Activated CD4-positive, alpha-beta T cell treated with anti-CD3 and anti-CD28 coated beads, Interleukin-2, amount 10 ng/mL, durations not matched to agents 7 days and 5 days (primary cell): ENCODE measurements around the gene OR2A7. TPM values are rescaled to one million over a fixed set of nuclear protein-coding genes. Genes with fewer than 3 reads are reported as not detected.
"Not testable (repeated sequence)": the region's sequence is repeated elsewhere in the genome, so short reads cannot be mapped to it uniquely, and the experiment has no call there.

Source experiments
- CTCF ChIA-PET: fragments of 350-600 bp; sonication (Branson Sonifier 250); formaldehyde crosslinking; loops from one replicate; lab custom pipeline; 2021; ENCODE audit warnings: antibody characterized with exemption; lab: Charles Lee
- POLR2A ChIA-PET: fragments of 350-600 bp; sonication (Branson Sonifier 250); formaldehyde crosslinking; loops from one replicate; lab custom pipeline; 2021; ENCODE audit warnings: antibody characterized with exemption; lab: Charles Lee
- DNase-seq: peaks from one replicate; pipeline ENCODE4 v3.0.0-alpha.2; 2020
- H3K27ac Mint-ChIP-seq: one replicate; pipeline ENCODE4 v1.8.0; 2021; ENCODE audit warnings: mild to moderate bottlenecking, moderate library complexity, mixed read lengths
- H3K27me3 Mint-ChIP-seq: one replicate; pipeline ENCODE4 v1.8.0; 2021; ENCODE audit warnings: mixed read lengths
- H3K36me3 Mint-ChIP-seq: one replicate; pipeline ENCODE4 v1.8.0; 2021; ENCODE audit warnings: low read depth, mixed read lengths
- H3K4me1 Mint-ChIP-seq: one replicate; pipeline ENCODE4 v1.8.0; 2021; ENCODE audit warnings: mixed read lengths
- H3K4me3 Mint-ChIP-seq: one replicate; pipeline ENCODE4 v1.8.0; 2021; ENCODE audit warnings: mild to moderate bottlenecking, moderate library complexity, mixed read lengths
- H3K9me3 Mint-ChIP-seq: one replicate; pipeline ENCODE4 v1.8.0; 2021; ENCODE audit warnings: mixed read lengths
- total RNA-seq, 2 experiments: library from RNA; stranded (reverse); gene quantifications; one replicate each; pipeline ENCODE4 v1.2.3, GENCODE V29; 2021

The OR2A7 gene
- total RNA-seq, 2 experiments from 2014 or later = 3.5 to 4.8 TPM

GRCh38 chr7:144282490-144282889, 17.9 kb upstream of the OR2A7 start:
- H3K27me3 Mint-ChIP-seq, H3K36me3 Mint-ChIP-seq, DNase-seq, H3K9me3 Mint-ChIP-seq, H3K4me1 Mint-ChIP-seq, H3K4me3 Mint-ChIP-seq, CTCF ChIA-PET, H3K27ac Mint-ChIP-seq, POLR2A ChIA-PET: not testable (repeated sequence)

- H3K9me3 Mint-ChIP-seq, DNase-seq, H3K4me1 Mint-ChIP-seq, H3K4me3 Mint-ChIP-seq, H3K27me3 Mint-ChIP-seq, H3K36me3 Mint-ChIP-seq, H3K27ac Mint-ChIP-seq, CTCF ChIA-PET, POLR2A ChIA-PET: not testable (repeated sequence)
These were observed 17.4 kb upstream of the OR2A7 start for GRCh38 chr7:144281981-144282380.

- H3K27ac Mint-ChIP-seq, H3K4me3 Mint-ChIP-seq, CTCF ChIA-PET, H3K9me3 Mint-ChIP-seq, DNase-seq, H3K36me3 Mint-ChIP-seq, H3K27me3 Mint-ChIP-seq, H3K4me1 Mint-ChIP-seq, POLR2A ChIA-PET: not testable (repeated sequence)
These were observed 15.4 kb upstream of the OR2A7 start for GRCh38 chr7:144280010-144280409.

GRCh38 chr7:144275281-144275680, 10.7 kb upstream of the OR2A7 start:
- H3K9me3 Mint-ChIP-seq, H3K27me3 Mint-ChIP-seq: not testable (repeated sequence)

GRCh38 chr7:144269188-144269587, 4.6 kb upstream of the OR2A7 start, which contains the start of gene CTAGE8:
Gene CTAGE8, minus strand, starts transcription at chr7:144269288. Its CDS starts 38 bp downstream, at chr7:144269250.
- H3K36me3 Mint-ChIP-seq, H3K4me3 Mint-ChIP-seq, H3K4me1 Mint-ChIP-seq, H3K27ac Mint-ChIP-seq, DNase-seq, CTCF ChIA-PET, H3K27me3 Mint-ChIP-seq, POLR2A ChIA-PET, H3K9me3 Mint-ChIP-seq: not testable (repeated sequence)

More at GRCh38 chr7:144275281-144275680, 10.7 kb upstream of the OR2A7 start:
- POLR2A ChIA-PET, H3K27ac Mint-ChIP-seq, H3K36me3 Mint-ChIP-seq, DNase-seq, H3K4me3 Mint-ChIP-seq, CTCF ChIA-PET, H3K4me1 Mint-ChIP-seq: not testable (repeated sequence)

GRCh38 chr7:144262128-144262527, 2.5 kb downstream of the OR2A7 start:
- H3K4me1 Mint-ChIP-seq, H3K27me3 Mint-ChIP-seq, H3K9me3 Mint-ChIP-seq, H3K36me3 Mint-ChIP-seq, DNase-seq, H3K27ac Mint-ChIP-seq, CTCF ChIA-PET, H3K4me3 Mint-ChIP-seq, POLR2A ChIA-PET: not testable (repeated sequence)

GRCh38 chr7:144259067-144259466, 5.5 kb downstream of the OR2A7 start:
- H3K27ac Mint-ChIP-seq, DNase-seq, H3K27me3 Mint-ChIP-seq, H3K4me1 Mint-ChIP-seq, POLR2A ChIA-PET, CTCF ChIA-PET, H3K4me3 Mint-ChIP-seq, H3K9me3 Mint-ChIP-seq, H3K36me3 Mint-ChIP-seq: not testable (repeated sequence)

- H3K4me3 Mint-ChIP-seq = no peak overlapping the region
- CTCF ChIA-PET = no interaction called here
- H3K36me3 Mint-ChIP-seq = no peaks in the 10 kb centered on the region
- H3K27me3 Mint-ChIP-seq = no peaks in the 10 kb centered on the region
- no peak overlapping the region for H3K27ac Mint-ChIP-seq
- DNase-seq = no peak
- POLR2A ChIA-PET = interaction anchor here (0.6 kb wide), 1 partner anchor 82 kb away, joined by 3 read pairs; no protein-coding TSS in a partner anchor
- no peaks in the 10 kb centered on the region for H3K4me1 Mint-ChIP-seq
- no peaks in the 10 kb centered on the region for H3K9me3 Mint-ChIP-seq
These were observed 8.5 kb downstream of the OR2A7 start for GRCh38 chr7:144256112-144256511.

- Mint-ChIP-seq H3K36me3 (no peaks in the 10 kb centered on the region), H3K27ac (no peak overlapping the region), H3K9me3 (no peaks in the 10 kb centered on the region), H3K27me3 (no peaks in the 10 kb centered on the region), H3K4me1 (no peaks in the 10 kb centered on the region), H3K4me3 (no peak overlapping the region)
- no peak for DNase-seq
- POLR2A ChIA-PET = no interaction called here
- CTCF ChIA-PET = no interaction called here
These were observed 9.1 kb downstream of the OR2A7 start for GRCh38 chr7:144255471-144255897.

GRCh38 chr7:144252307-144252706, 12.3 kb downstream of the OR2A7 start:
- DNase-seq, H3K4me3 Mint-ChIP-seq, POLR2A ChIA-PET, H3K27me3 Mint-ChIP-seq, H3K36me3 Mint-ChIP-seq, H3K27ac Mint-ChIP-seq, CTCF ChIA-PET, H3K4me1 Mint-ChIP-seq, H3K9me3 Mint-ChIP-seq: not testable (repeated sequence)

- H3K27me3 Mint-ChIP-seq, H3K27ac Mint-ChIP-seq, DNase-seq, H3K4me1 Mint-ChIP-seq, H3K9me3 Mint-ChIP-seq, H3K36me3 Mint-ChIP-seq, POLR2A ChIA-PET, H3K4me3 Mint-ChIP-seq, CTCF ChIA-PET: not testable (repeated sequence)
These were observed 16.8 kb downstream of the OR2A7 start for GRCh38 chr7:144247674-144248330.

- DNase-seq, H3K4me1 Mint-ChIP-seq, POLR2A ChIA-PET, H3K4me3 Mint-ChIP-seq, H3K27me3 Mint-ChIP-seq, H3K9me3 Mint-ChIP-seq, H3K27ac Mint-ChIP-seq, CTCF ChIA-PET, H3K36me3 Mint-ChIP-seq: not testable (repeated sequence)
These were observed 17.6 kb downstream of the OR2A7 start for GRCh38 chr7:144246967-144247366.

- H3K27ac Mint-ChIP-seq, H3K27me3 Mint-ChIP-seq, H3K36me3 Mint-ChIP-seq, H3K4me1 Mint-ChIP-seq, H3K4me3 Mint-ChIP-seq, POLR2A ChIA-PET, H3K9me3 Mint-ChIP-seq, DNase-seq, CTCF ChIA-PET: not testable (repeated sequence)
These were observed 19.2 kb downstream of the OR2A7 start for GRCh38 chr7:144245372-144245771.

- POLR2A ChIA-PET, H3K36me3 Mint-ChIP-seq, DNase-seq, H3K27me3 Mint-ChIP-seq, H3K4me3 Mint-ChIP-seq, H3K9me3 Mint-ChIP-seq, H3K4me1 Mint-ChIP-seq, H3K27ac Mint-ChIP-seq, CTCF ChIA-PET: not testable (repeated sequence)
These were observed 25.2 kb downstream of the OR2A7 start, which contains the start of gene OR2A42 for GRCh38 chr7:144239365-144239764. Gene OR2A42, minus strand, starts transcription at chr7:144239605. Its CDS starts 6,762 bp downstream, at chr7:144232843.
